HFF-Myc (cell line): Measurements from ENCODE around the gene ADAM10.

Experiments
- DNase-seq: peaks from one replicate; pipeline ENCODE4 v3.0.0-alpha.2; 2011; ENCODE audit warnings: low read depth; ENCODE audit errors: extremely low read depth
- H3K4me3 ChIP-seq: replicated peaks from 2 replicates; pipeline ENCODE4 v1.5.1; 2011; ENCODE audit warnings: low read depth, mild to moderate bottlenecking, control low read depth, low read length
- TF ChIP-seq, protein P1 (sequence below): IDR thresholded peaks from 2 replicates; pipeline ENCODE4 v1.5.1; 2012; ENCODE audit warnings: mild to moderate bottlenecking, low read depth, low read length, control low read depth; ENCODE audit errors: missing control alignments

Gene ADAM10

DNA sequence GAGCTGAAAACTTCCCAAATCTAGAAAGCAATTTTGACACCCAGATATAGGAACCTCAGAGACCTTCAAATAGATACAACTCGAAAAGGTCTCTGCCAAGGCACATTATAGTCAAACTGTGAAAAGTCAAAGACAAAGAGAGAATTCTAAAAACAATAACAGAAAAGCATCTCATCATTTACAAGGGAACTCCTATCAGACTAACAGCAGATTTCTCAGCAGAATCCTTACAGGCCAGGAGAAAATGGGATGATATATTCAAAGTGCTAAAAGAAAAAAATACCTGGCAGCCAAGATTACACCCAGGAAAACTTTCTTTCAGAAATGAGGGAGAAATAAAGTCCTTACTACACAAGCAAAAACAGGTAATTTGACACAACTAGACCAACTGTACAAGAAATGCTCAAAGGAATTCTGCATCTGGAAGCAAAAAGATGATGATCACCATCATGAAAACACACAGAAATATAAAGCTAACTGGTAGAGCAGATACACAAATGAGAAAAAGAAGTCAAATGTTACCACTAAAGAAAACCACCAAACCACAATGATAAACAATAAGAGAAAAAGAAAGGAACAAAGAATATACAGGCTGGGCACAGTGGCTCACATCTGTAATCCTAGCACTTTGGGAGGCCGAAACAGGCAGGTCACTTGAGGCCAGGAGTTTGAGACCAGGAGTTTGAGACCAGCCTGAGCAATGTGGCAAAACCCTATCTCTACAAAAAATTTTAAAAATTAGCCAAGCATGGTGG, 50.4 kb downstream of the ADAM10 start:
- H3K4me3 ChIP-seq = no peak overlapping the region
- no peak for DNase-seq
- TF ChIP-seq, protein P1, sequence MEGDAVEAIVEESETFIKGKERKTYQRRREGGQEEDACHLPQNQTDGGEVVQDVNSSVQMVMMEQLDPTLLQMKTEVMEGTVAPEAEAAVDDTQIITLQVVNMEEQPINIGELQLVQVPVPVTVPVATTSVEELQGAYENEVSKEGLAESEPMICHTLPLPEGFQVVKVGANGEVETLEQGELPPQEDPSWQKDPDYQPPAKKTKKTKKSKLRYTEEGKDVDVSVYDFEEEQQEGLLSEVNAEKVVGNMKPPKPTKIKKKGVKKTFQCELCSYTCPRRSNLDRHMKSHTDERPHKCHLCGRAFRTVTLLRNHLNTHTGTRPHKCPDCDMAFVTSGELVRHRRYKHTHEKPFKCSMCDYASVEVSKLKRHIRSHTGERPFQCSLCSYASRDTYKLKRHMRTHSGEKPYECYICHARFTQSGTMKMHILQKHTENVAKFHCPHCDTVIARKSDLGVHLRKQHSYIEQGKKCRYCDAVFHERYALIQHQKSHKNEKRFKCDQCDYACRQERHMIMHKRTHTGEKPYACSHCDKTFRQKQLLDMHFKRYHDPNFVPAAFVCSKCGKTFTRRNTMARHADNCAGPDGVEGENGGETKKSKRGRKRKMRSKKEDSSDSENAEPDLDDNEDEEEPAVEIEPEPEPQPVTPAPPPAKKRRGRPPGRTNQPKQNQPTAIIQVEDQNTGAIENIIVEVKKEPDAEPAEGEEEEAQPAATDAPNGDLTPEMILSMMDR = no peak

DNA sequence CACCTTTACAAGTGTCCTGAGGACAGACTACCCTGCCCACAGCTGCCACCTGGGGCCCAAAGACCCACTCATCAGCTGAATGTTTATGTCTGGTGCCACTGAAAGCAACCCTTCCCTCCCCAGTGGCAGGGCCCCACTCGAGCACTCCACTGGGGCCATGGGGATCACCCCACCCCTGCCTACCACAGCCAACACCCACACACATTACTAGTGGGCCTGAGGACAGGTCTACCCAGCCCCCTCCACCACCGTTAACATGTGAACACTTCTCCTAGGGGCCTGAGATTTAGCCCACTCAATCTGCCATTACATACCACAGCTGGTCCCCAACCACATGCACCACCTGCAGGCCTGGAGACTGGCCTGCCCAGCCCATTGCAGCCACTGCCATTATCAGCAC, 52.3 kb downstream of the ADAM10 start:
- DNase-seq = no peak
- H3K4me3 ChIP-seq = no peak overlapping the region
- TF ChIP-seq, protein P1 = no peak

DNA sequence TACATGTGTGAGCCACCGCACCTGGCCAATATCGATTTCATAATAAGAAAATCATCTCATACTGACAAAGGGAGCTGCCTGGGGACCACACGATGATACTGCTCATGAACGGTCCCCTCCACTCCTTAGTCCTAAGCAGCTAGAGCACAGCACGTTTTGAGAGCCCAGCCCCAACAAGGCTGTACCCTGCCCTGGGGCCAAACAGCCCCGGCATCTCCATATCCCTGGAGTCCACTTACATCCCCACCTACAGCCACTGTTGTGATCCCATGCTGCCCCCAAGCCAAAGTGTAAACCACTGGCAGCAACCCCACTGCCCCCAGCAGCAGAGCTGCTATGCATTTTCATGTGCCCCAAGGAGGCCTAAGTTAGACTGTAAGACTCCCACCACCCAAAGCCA, 52.8 kb downstream of the ADAM10 start:
- DNase-seq = no peak
- H3K4me3 ChIP-seq = no peak overlapping the region
- TF ChIP-seq, protein P1 = no peak

DNA sequence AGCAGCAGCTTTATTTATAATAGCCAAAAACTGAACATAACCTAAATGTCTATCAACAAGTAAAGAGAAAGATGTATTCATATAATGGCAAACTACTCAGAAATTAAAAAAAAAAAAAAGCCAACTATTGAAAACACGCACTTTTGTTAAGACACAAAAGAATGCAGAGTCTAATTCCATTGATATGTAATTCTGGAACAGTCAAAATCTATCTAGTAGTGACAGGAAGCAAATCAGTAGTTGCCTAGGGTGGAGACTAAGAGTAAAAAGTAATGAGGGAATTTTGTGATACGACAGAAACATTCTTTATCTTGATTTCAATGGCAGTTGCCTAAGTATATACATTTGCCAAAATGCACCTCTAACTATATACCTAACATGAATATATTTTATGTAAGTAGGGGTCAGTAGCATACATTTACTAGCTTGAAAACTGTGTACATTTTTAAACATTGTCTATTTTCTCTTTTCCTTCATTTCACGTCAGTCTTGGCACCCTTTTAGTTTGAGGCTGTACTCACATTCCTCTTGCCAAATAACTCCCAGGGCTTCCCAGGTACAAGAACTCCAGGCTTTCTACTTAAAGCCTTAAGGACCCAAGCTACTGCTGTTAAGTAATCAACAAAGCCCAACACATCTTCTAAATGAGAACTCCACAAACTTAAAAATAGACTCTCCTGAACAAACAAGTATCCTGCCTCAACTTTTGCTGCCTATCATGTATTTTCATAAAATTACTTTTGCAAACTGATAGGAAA, 54.7 kb downstream of the ADAM10 start:
- no peak overlapping the region for H3K4me3 ChIP-seq
- no peak for DNase-seq
- TF ChIP-seq, protein P1 = no peak

DNA sequence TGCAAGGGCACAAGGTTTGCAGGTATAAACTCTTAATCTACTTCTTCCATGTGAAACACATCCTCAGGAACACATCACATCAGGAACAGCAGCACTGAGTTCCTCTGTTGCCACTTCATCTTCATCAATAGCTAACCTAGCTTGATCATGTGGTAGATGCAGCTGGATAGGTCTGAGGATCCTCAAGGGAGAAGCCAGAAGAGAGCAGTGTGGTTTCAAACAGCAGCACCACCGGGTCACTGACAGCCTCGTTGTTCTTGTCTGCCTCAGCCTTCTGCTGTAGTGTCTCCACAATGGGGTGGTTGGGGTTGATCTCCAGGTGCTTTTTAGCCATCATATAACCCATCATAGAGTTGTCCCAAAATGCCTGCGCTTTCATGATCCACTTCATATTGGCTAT, 58.8 kb downstream of the ADAM10 start:
- DNase-seq = no peak
- H3K4me3 ChIP-seq = no peak overlapping the region
- TF ChIP-seq, protein P1 = no peak

DNA sequence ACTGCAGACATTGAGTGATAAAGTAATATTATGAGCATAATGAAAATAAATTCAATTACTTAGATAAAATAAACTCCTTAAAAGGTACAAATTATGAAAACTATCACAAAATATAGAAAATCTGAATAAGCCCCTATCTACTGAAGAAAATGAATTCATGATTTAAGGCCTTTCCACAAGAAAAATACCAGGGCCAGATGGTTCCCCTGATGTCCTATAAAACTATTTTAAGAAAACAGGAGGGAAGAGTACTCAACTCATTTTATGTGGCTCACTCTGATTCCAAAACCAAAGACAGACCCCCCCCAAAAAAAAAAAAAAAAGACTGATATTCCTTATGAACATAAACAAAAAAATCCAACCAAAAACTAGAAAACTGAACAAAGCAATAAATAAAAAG, 59.9 kb downstream of the ADAM10 start:
- no peak for DNase-seq

More for the DNA sequence above, 59.9 kb downstream of the ADAM10 start:
- TF ChIP-seq, protein P1 = no peak
- H3K4me3 ChIP-seq = no peak overlapping the region
